IMR-90 (cell line): ENCODE measurements around the gene SFT2D3.

Experiments used
- CTCF ChIP-seq: conservative IDR thresholded peaks from 2 replicates; pipeline ENCODE4 v1.5.1; 2012; ENCODE audit warnings: mild to moderate bottlenecking, low read depth, low read length, improper control_type of control experiment
- ELK1 ChIP-seq: fragments of 150-350 bp; IDR thresholded peaks from 2 replicates; pipeline ENCODE4 v1.6.1; 2016; ENCODE audit warnings: low read depth, mild to moderate bottlenecking, low read length, moderate library complexity, borderline replicate concordance
- MAFK ChIP-seq: IDR thresholded peaks from 2 replicates; pipeline ENCODE4 v1.6.1; 2012; ENCODE audit warnings: low read depth, low read length, improper control_type of control experiment
- MXI1 ChIP-seq: IDR thresholded peaks from 2 replicates; pipeline ENCODE4 v1.6.1; 2012; ENCODE audit warnings: low read depth, mild to moderate bottlenecking, low read length, moderate library complexity, borderline replicate concordance
- POLR2A ChIP-seq: IDR thresholded peaks from 2 replicates; pipeline ENCODE4 v1.6.1; 2012; ENCODE audit warnings: mild to moderate bottlenecking, low read depth, low read length
- RAD21 ChIP-seq: IDR thresholded peaks from 2 replicates; pipeline ENCODE4 v1.6.1; 2012; ENCODE audit warnings: low read length, improper control_type of control experiment
- RCOR1 ChIP-seq: IDR thresholded peaks from 2 replicates; pipeline ENCODE4 v1.6.1; 2012; ENCODE audit warnings: mild to moderate bottlenecking, low read length, improper control_type of control experiment; ENCODE audit not compliant: insufficient replicate concordance
- RFX5 ChIP-seq: IDR thresholded peaks from 2 replicates; pipeline ENCODE4 v1.8.0; 2012; ENCODE audit warnings: low read depth, mild to moderate bottlenecking, low read length, moderate library complexity
- USF2 ChIP-seq: fragments of 150-350 bp; IDR thresholded peaks from 2 replicates; pipeline ENCODE4 v1.6.1; 2017; ENCODE audit warnings: mild to moderate bottlenecking, antibody characterized with exemption, low read length, low read depth

GRCh38 chr2:127661072-127661649 is 40.1 kb upstream of the SFT2D3 start:
- TF ChIP-seq CTCF (no peak), RFX5 (no peak), USF2 (no peak), POLR2A (no peak), RCOR1 (no peak), RAD21 (no peak), MAFK (no peak), MXI1 (no peak), ELK1 (no peak)
